HFFc6 (cell line): ENCODE measurements around the gene PPDPF. TPM values are rescaled to one million over a fixed set of nuclear protein-coding genes. Genes with fewer than 3 reads are reported as not detected.
A peak's percentile ranks its signal among the peaks of the same experiment; 100 is the strongest.

ENCODE experiments used
- DNase-seq: peaks from one replicate; pipeline ENCODE4 v3.0.0-alpha.2; 2018
- H3K27ac Mint-ChIP-seq: 2 replicates; pipeline ENCODE4 v1.8.0; 2020; ENCODE audit warnings: mild to moderate bottlenecking, mixed read lengths
- H3K27me3 Mint-ChIP-seq: 2 replicates; pipeline ENCODE4 v1.8.0; 2021; ENCODE audit warnings: mild to moderate bottlenecking, moderate library complexity, mixed read lengths; ENCODE audit not compliant: insufficient read depth
- H3K36me3 Mint-ChIP-seq: 2 replicates; pipeline ENCODE4 v1.8.0; 2021; ENCODE audit warnings: low read depth, mixed read lengths
- H3K4me1 Mint-ChIP-seq: 2 replicates; pipeline ENCODE4 v1.8.0; 2020; ENCODE audit warnings: low read depth, mixed read lengths
- H3K4me3 Mint-ChIP-seq: 2 replicates; pipeline ENCODE4 v1.8.0; 2020; ENCODE audit warnings: mild to moderate bottlenecking, moderate library complexity, mixed read lengths
- H3K9me3 Mint-ChIP-seq: 2 replicates; pipeline ENCODE4 v1.8.0; 2020; ENCODE audit warnings: mild to moderate bottlenecking, mixed read lengths
- CTCF ChIP-seq: fragments of 200-600 bp; sonication (generic); IDR thresholded peaks from 2 replicates; pipeline ENCODE4 v1.5.0; 2021; ENCODE audit warnings: antibody characterized with exemption, mild to moderate bottlenecking
- total RNA-seq, 6 experiments: library from RNA; stranded (reverse); fragmentation: NEBNext Ultra II Directional; extraction: Animal tissue kit (Norgen Biotek cat#: 25700); gene quantifications; 2 replicates in 1 of 6; 3 replicates in 5 of 6; pipeline ENCODE4 v1.2.3, GENCODE V29; 2021

Gene PPDPF
- total RNA-seq, 6 experiments from 2014 or later: 388 to 518 (median 443) TPM

- Mint-ChIP-seq H3K27me3 (peaks cover 19% of the 10 kb centered on the region), H3K36me3 (no peaks in the 10 kb centered on the region), H3K4me3 (no peak overlapping the region), H3K4me1 (no peaks in the 10 kb centered on the region), H3K9me3 (no peaks in the 10 kb centered on the region), H3K27ac (no peak overlapping the region)
- DNase-seq: no peak
- no peak for TF ChIP-seq CTCF
Measured at GRCh38 chr20:63481503-63481902, 39.1 kb upstream of the PPDPF start.

GRCh38 chr20:63482021-63482587, 38.5 kb upstream of the PPDPF start:
- peaks cover 17% of the 10 kb centered on the region for H3K27me3 Mint-ChIP-seq
- H3K36me3 Mint-ChIP-seq: no peaks in the 10 kb centered on the region
- H3K9me3 Mint-ChIP-seq: no peaks in the 10 kb centered on the region
- no peak overlapping the region for H3K4me3 Mint-ChIP-seq
- H3K27ac Mint-ChIP-seq: no peak overlapping the region
- H3K4me1 Mint-ChIP-seq: no peaks in the 10 kb centered on the region
- no peak for DNase-seq
- no peak for TF ChIP-seq CTCF

DNA sequence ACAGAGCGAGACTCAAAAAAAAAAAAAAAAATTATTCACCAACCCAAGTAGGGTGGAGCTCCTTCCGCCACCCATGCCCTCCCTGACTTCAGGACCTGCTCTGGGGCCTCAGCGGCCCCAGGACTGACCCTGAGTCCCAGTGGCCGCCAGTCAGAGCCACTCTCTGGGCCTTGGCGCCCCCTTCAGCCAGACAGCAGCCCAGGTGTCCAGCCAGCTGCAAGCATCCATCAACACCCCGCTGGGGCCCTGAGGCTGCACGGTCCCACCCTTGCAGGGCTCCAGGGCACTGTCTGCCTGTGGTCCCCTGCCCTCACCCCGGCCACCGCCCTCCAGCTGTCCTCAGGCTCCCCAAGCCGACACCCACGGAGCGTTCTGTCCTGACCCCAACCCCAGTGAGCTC, 36.7 kb upstream of the PPDPF start:
- Mint-ChIP-seq H3K27me3 (peaks cover 19% of the 10 kb centered on the region), H3K27ac (no peak overlapping the region), H3K36me3 (no peaks in the 10 kb centered on the region), H3K4me1 (no peaks in the 10 kb centered on the region), H3K9me3 (no peaks in the 10 kb centered on the region), H3K4me3 (no peak overlapping the region)
- peak; percentile 18; the same call in 1 of the 2 replicates for TF ChIP-seq CTCF
- DNase-seq: no peak

DNA sequence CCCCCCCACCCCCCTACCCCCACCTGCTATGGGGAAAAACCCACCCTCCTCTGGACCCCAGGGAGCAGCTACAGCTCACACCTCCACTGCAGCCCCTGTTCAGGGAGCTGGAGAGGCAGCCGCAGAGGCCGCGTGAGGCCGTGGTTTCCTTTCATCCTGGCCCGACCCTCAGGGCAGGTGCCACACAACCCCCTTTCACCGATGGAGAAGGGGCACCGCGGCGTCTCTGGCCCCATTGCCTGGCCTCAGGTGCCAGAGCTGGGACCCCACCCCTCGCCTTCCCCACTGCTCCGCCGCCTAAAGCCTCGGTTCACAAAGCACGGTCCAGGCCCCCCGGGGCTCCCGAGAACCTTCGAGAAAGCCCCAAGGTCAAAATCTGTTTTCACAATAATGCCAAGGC, 36.3 kb upstream of the PPDPF start:
- H3K4me3 Mint-ChIP-seq: no peak overlapping the region
- no peaks in the 10 kb centered on the region for H3K4me1 Mint-ChIP-seq
- DNase-seq: no peak
- no peak for TF ChIP-seq CTCF
- H3K36me3 Mint-ChIP-seq: no peaks in the 10 kb centered on the region
- H3K27ac Mint-ChIP-seq: no peak overlapping the region
- peaks cover 20% of the 10 kb centered on the region for H3K27me3 Mint-ChIP-seq
- no peaks in the 10 kb centered on the region for H3K9me3 Mint-ChIP-seq

- H3K27me3 Mint-ChIP-seq: peaks cover 23% of the 10 kb centered on the region
- no peaks in the 10 kb centered on the region for H3K36me3 Mint-ChIP-seq
- H3K4me1 Mint-ChIP-seq: no peaks in the 10 kb centered on the region
- no peak for TF ChIP-seq CTCF
- no peak for DNase-seq
- no peak overlapping the region for H3K27ac Mint-ChIP-seq
- H3K9me3 Mint-ChIP-seq: no peaks in the 10 kb centered on the region
- H3K4me3 Mint-ChIP-seq: no peak overlapping the region
Measured at GRCh38 chr20:63484651-63485403, 35.7 kb upstream of the PPDPF start.
